Left lung (tissue), 10 donors: ENCODE measurements around the gene UACA. TPM values are rescaled to one million over a fixed set of nuclear protein-coding genes. Genes with fewer than 3 reads are reported as not detected.
"Not testable (repeated sequence)": the region's sequence is repeated elsewhere in the genome, so short reads cannot be mapped to it uniquely, and the experiment has no call there.

Experiments
- ATAC-seq: fragments of 200-7000 bp; cut with Tn5 transposase; one replicate; pipeline ENCODE4 v1.9.1; 2020; ENCODE audit warnings: moderate library complexity
- DNase-seq, 4 donors: peaks; one replicate each; pipeline ENCODE4 v3.0.0-alpha.2; 2013 to 2020
- H3K27ac ChIP-seq, 2 donors: fragments of 200-600 bp; sonication (generic) in 1 of 2; one replicate each; pipeline versions ENCODE4 v1.5.0 to v1.8.0; 2020 to 2021
- H3K27me3 ChIP-seq, 2 donors: fragments of 200-600 bp; sonication (generic) in 1 of 2; one replicate each; pipeline versions ENCODE4 v1.5.0 to v1.8.0; 2020 to 2021
- H3K36me3 ChIP-seq, 2 donors: fragments of 200-600 bp; sonication (generic) in 1 of 2; one replicate each; pipeline versions ENCODE4 v1.5.0 to v1.8.0; 2020 to 2021
- H3K4me1 ChIP-seq, 2 donors: fragments of 200-600 bp; one replicate each; pipeline ENCODE4 v1.8.0; 2021
- H3K4me3 ChIP-seq, 2 donors: fragments of 200-600 bp; sonication (generic) in 1 of 2; one replicate each; pipeline versions ENCODE4 v1.5.0 to v1.8.0; 2020 to 2021; ENCODE audit warnings: mild to moderate bottlenecking in 1 of 2
- H3K9me3 ChIP-seq, 2 donors: fragments of 200-600 bp; sonication (generic) in 1 of 2; one replicate each; pipeline versions ENCODE4 v1.5.0 to v1.8.0; 2020 to 2021
- CTCF ChIP-seq, 2 donors: fragments of 200-600 bp; sonication (generic) in 1 of 2; IDR thresholded peaks; one replicate each; pipeline versions ENCODE4 v1.5.0 to v1.8.0; 2021; ENCODE audit warnings: antibody characterized with exemption in 2 of 2
- intact Hi-C, 2 donors: fragments of 100-400 bp; cut with DNase I; formaldehyde crosslinking; loops; one replicate each; pipeline versions ENCODE4 v1.11.2 to v1.14.2; 2022
- polyA plus RNA-seq, 6 donors: library from polyadenylated mRNA; unstranded; fragments of 120-200 nt; gene quantifications; one replicate each; pipeline ENCODE4 v1.2.1, GENCODE V29; 2013; ENCODE audit not compliant: insufficient read length in 6 of 6
- total RNA-seq, 2 donors: library from RNA; stranded (reverse); fragmentation: NEBNext Ultra II Directional; extraction: Animal tissue kit (Norgen Biotek cat#: 25700); gene quantifications; one replicate each; pipeline ENCODE4 v1.2.1, GENCODE V29; 2021
- donor health status: DM: no; HTN: yes; CAD: no.
- donor health status: DM: no; HTN: no; CAD: no.

UACA gene
- total and polyA plus RNA-seq, 8 donors, result 43.2 to 133 (median 121) TPM

- no peak for TF ChIP-seq CTCF (IDR thresholded peaks at IDR 0.05)
- DNase-seq, result no peak
- intact Hi-C loops, result no loop called here
- H3K27ac ChIP-seq, result no peak overlapping the region
- H3K4me1 ChIP-seq, result peaks cover 0 to 29% of the 10 kb centered on the region in 2 donors
- H3K4me3 ChIP-seq, result no peak overlapping the region
- H3K27me3 ChIP-seq, result peaks cover 0 to 7% of the 10 kb centered on the region in 2 donors
- H3K36me3 ChIP-seq, result peaks cover 0 to 6% of the 10 kb centered on the region in 2 donors
- ATAC-seq, result no peak
- H3K9me3 ChIP-seq, result no peaks in the 10 kb centered on the region
Measured at GRCh38 chr15:70669006-70669602, 94.3 kb downstream of the UACA start.

GRCh38 chr15:70665599-70665998, 97.8 kb downstream of the UACA start:
- DNase-seq (no peak), ATAC-seq (no peak)
- Histone ChIP-seq H3K4me3 (no peak overlapping the region), H3K27me3 (peaks cover 0 to 7% of the 10 kb centered on the region in 2 donors), H3K9me3 (no peaks in the 10 kb centered on the region), H3K36me3 (peaks cover 0 to 6% of the 10 kb centered on the region in 2 donors), H3K4me1 (peaks cover 0 to 12% of the 10 kb centered on the region in 2 donors), H3K27ac (no peak overlapping the region)
- intact Hi-C loops, result no loop called here
- no peak for TF ChIP-seq CTCF (IDR thresholded peaks at IDR 0.05)

GRCh38 chr15:70664494-70664893, 98.9 kb downstream of the UACA start:
- peaks cover 0 to 12% of the 10 kb centered on the region in 2 donors for H3K4me1 ChIP-seq
- H3K27ac ChIP-seq, result no peak overlapping the region
- no peak overlapping the region for H3K4me3 ChIP-seq
- DNase-seq (no peak), ATAC-seq (no peak)
- intact Hi-C loops, result no loop called here
- peaks cover 0 to 6% of the 10 kb centered on the region in 2 donors for H3K36me3 ChIP-seq
- H3K9me3 ChIP-seq, result no peaks in the 10 kb centered on the region
- H3K27me3 ChIP-seq, result no peaks in the 10 kb centered on the region
- TF ChIP-seq CTCF (IDR thresholded peaks at IDR 0.05), result no peak

- peaks cover 0 to 12% of the 10 kb centered on the region in 2 donors for H3K4me1 ChIP-seq
- H3K27ac ChIP-seq, intact Hi-C loops, H3K4me3 ChIP-seq, ATAC-seq, H3K36me3 ChIP-seq, H3K27me3 ChIP-seq, H3K9me3 ChIP-seq, DNase-seq: not testable (repeated sequence)
Measured at GRCh38 chr15:70663069-70663468, 100.3 kb downstream of the UACA start.

GRCh38 chr15:70659662-70660061, 103.7 kb downstream of the UACA start:
- Histone ChIP-seq H3K4me3 (no peak overlapping the region), H3K36me3 (peaks cover 0 to 13% of the 10 kb centered on the region in 2 donors), H3K4me1 (no peaks in the 10 kb centered on the region), H3K9me3 (no peaks in the 10 kb centered on the region), H3K27ac (no peak overlapping the region), H3K27me3 (no peaks in the 10 kb centered on the region)
- no peak for TF ChIP-seq CTCF (IDR thresholded peaks at IDR 0.05)
- DNase-seq (no peak), ATAC-seq (no peak)
- intact Hi-C loops, result no loop called here

- intact Hi-C loops, result no loop called here
- Histone ChIP-seq H3K27ac (no peak overlapping the region), H3K27me3 (no peaks in the 10 kb centered on the region), H3K4me1 (no peaks in the 10 kb centered on the region), H3K9me3 (no peaks in the 10 kb centered on the region), H3K36me3 (peaks cover 0 to 13% of the 10 kb centered on the region in 2 donors), H3K4me3 (no peak overlapping the region)
- peak in 2 of 4 donors; percentile 31 to 36 for DNase-seq
- TF ChIP-seq CTCF (IDR thresholded peaks at IDR 0.05), result no peak
- ATAC-seq, result no peak
Measured at GRCh38 chr15:70658641-70659040, 104.7 kb downstream of the UACA start.
